Uterus (tissue), 4 donors: ENCODE measurements around the gene SMAD6. TPM values are rescaled to one million over a fixed set of nuclear protein-coding genes. Genes with fewer than 3 reads are reported as not detected.

Source experiments
- DNase-seq, 2 donors: peaks; one replicate each; pipeline ENCODE4 v3.0.0-alpha.2; 2019 to 2020
- H3K27ac ChIP-seq, 2 donors: fragments of 200-600 bp; sonication (generic); 1 replicate in 1 of 2; 2 replicates in 1 of 2; pipeline ENCODE4 v1.5.1; 2016 to 2018
- H3K27me3 ChIP-seq, 2 donors: fragments of 200-600 bp; sonication (generic); one replicate each; pipeline ENCODE4 v1.5.1; 2018 to 2019; ENCODE audit warnings: control low read depth in 1 of 2
- H3K36me3 ChIP-seq, 2 donors: fragments of 200-600 bp; sonication (generic); one replicate each; pipeline ENCODE4 v1.5.1; 2019; ENCODE audit warnings: control low read depth in 1 of 2
- H3K4me1 ChIP-seq, 2 donors: fragments of 200-600 bp; sonication (generic); one replicate each; pipeline ENCODE4 v1.5.1; 2018 to 2019; ENCODE audit warnings: control low read depth in 1 of 2
- H3K4me3 ChIP-seq, 2 donors: fragments of 200-600 bp; sonication (generic); 1 replicate in 1 of 2; 2 replicates in 1 of 2; pipeline ENCODE4 v1.5.1; 2018 to 2019; ENCODE audit warnings: mild to moderate bottlenecking in 1 of 2
- H3K9me3 ChIP-seq, 2 donors: fragments of 200-600 bp; sonication (generic); one replicate each; pipeline ENCODE4 v1.5.1; 2019; ENCODE audit warnings: control low read depth in 1 of 2
- POLR2A ChIP-seq, 2 donors: fragments of 450-650 bp; IDR thresholded peaks; one replicate each; pipeline ENCODE4 v1.6.1; 2016; ENCODE audit warnings: antibody characterized with exemption in 2 of 2, mild to moderate bottlenecking in 1 of 2, moderate library complexity in 1 of 2
- intact Hi-C: fragments of 100-400 bp; cut with DNase I; formaldehyde crosslinking; loops from one replicate; pipeline ENCODE4 v1.15.1; 2023; ENCODE audit warnings: low total_unique reads
- total RNA-seq, 4 donors: library from RNA; depleted of rRNA in 3 of 4; stranded (reverse); fragments of >200 nt in 3 of 4; gene quantifications; one replicate each; pipeline versions ENCODE4 v1.1.0 to v1.2.4, GENCODE V29; 2014 to 2023
- TF ChIP-seq, protein P1 (sequence below), 4 experiments: fragments of 200-600 bp in 2 of 4; fragments of 450-650 bp in 2 of 4; sonication (generic) in 2 of 4; IDR thresholded peaks; one replicate each; pipeline ENCODE4 v1.5.1; 2016 to 2019; ENCODE audit warnings: antibody characterized with exemption in 4 of 4, mild to moderate bottlenecking in 2 of 4, moderate library complexity in 1 of 4
- donor health status: DM: yes; HTN: yes; CAD: no.

SMAD6 gene
- total RNA-seq, 4 donors from 2014 or later = 9.4 to 30.1 (median 19.1) TPM

DNA sequence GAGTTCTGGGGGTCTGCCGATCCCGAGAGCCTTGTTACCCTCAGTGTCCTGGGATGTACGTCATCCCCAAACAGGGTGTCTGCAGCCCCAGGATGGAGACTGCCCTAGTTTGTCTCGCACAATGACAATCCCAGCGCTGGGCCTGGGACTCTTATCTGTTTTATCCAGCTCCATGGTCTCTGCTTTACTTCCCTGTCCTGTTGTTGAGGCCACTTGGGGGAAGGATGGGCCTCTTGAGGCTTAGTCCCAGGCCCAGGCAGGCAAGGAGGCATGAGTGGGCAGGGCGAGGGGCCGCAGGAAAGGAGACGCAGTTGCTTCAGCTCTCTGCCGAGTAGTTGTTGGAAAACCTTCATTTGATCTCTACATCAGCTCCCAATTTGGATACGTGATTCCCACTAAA, 17.4 kb downstream of the SMAD6 start:
- Histone ChIP-seq H3K27ac (no peak overlapping the region), H3K4me1 (peaks cover 0 to 4% of the 10 kb centered on the region in 2 donors)

DNA sequence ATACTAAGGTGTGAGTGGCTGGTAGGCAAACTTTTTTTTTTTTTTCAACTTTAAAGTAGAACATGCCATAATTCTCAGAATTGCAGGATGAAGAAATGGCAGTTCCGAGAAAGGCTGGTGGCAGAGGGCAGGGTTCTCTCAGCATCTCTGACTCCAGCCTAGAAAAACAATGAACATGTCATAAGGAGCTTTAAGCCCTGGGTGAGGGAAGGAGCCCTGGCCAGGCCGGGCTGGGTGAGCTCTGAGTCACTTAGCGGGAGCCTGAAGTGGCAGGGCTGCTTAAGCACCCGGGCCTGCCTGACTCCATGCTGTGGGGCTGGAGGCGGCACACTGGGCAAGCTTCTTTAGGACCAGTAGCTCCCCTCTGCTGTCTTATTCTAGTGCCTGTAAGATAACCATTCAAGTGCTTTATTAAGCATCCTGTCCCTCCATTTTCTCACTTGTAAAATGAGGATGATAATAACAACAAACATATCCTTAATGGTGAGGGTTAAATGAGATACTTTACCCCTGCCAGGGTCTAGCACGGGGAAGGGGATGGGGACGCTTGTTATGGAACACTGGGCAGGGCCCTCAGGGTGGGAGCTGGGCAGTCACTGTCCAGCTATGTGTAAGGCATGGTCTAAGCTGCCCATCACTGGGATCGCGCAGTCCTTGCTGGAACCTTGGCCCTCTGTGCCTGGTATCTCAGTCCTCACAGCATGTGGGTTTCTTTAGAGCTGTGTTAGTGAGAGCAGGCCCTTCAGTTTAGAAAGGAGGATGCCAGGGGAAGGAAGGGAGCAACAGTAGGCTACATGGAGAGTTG, 18.4 kb downstream of the SMAD6 start:
- no peaks in the 10 kb centered on the region for H3K9me3 ChIP-seq
- TF ChIP-seq, protein P1, sequence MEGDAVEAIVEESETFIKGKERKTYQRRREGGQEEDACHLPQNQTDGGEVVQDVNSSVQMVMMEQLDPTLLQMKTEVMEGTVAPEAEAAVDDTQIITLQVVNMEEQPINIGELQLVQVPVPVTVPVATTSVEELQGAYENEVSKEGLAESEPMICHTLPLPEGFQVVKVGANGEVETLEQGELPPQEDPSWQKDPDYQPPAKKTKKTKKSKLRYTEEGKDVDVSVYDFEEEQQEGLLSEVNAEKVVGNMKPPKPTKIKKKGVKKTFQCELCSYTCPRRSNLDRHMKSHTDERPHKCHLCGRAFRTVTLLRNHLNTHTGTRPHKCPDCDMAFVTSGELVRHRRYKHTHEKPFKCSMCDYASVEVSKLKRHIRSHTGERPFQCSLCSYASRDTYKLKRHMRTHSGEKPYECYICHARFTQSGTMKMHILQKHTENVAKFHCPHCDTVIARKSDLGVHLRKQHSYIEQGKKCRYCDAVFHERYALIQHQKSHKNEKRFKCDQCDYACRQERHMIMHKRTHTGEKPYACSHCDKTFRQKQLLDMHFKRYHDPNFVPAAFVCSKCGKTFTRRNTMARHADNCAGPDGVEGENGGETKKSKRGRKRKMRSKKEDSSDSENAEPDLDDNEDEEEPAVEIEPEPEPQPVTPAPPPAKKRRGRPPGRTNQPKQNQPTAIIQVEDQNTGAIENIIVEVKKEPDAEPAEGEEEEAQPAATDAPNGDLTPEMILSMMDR (IDR thresholded peaks at IDR 0.05) = no peak
- no peak for TF ChIP-seq POLR2A (IDR thresholded peaks at IDR 0.05)
- H3K27ac ChIP-seq = no peak overlapping the region
- peak in 1 of 2 donors; percentile 25 for DNase-seq
- no peak overlapping the region for H3K4me3 ChIP-seq
- intact Hi-C loops = no loop called here
- H3K27me3 ChIP-seq = no peaks in the 10 kb centered on the region
- H3K36me3 ChIP-seq = no peaks in the 10 kb centered on the region
- peaks cover 0 to 4% of the 10 kb centered on the region in 2 donors for H3K4me1 ChIP-seq

More for the DNA sequence above, 17.4 kb downstream of the SMAD6 start:
- no peak for DNase-seq
- Histone ChIP-seq H3K9me3 (no peaks in the 10 kb centered on the region), H3K36me3 (no peaks in the 10 kb centered on the region), H3K4me3 (no peak overlapping the region), H3K27me3 (no peaks in the 10 kb centered on the region)
- intact Hi-C loops = no loop called here
- TF ChIP-seq POLR2A (IDR thresholded peaks at IDR 0.05) = no peak
- TF ChIP-seq, protein P1 (IDR thresholded peaks at IDR 0.05) = no peak

DNA sequence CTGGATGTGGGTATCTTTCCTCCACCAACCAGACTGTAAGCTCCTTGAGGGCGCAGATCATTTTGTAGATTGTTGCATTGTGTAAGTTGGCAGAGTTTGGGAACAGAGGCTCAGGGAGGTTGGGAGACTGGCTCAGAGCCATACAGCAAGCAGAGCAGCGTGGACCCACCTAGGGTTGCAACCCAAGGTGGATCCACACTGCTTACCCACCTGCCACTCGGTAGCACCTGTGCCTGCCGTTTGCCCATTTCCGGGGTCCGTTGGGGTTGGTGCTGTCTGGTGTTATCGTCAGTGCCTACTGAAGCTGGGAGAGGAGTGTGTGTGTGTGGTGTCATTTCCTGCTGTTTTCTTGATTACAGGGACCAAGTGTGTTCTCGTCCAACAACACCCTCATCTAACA, 19.0 kb downstream of the SMAD6 start:
- intact Hi-C loops = no loop called here
- Histone ChIP-seq H3K4me1 (peaks cover 0 to 4% of the 10 kb centered on the region in 2 donors), H3K27ac (no peak overlapping the region), H3K4me3 (no peak overlapping the region), H3K27me3 (no peaks in the 10 kb centered on the region), H3K36me3 (no peaks in the 10 kb centered on the region), H3K9me3 (no peaks in the 10 kb centered on the region)
- TF ChIP-seq POLR2A (IDR thresholded peaks at IDR 0.05) = no peak
- TF ChIP-seq, protein P1 (IDR thresholded peaks at IDR 0.05) = no peak
- DNase-seq = no peak

DNA sequence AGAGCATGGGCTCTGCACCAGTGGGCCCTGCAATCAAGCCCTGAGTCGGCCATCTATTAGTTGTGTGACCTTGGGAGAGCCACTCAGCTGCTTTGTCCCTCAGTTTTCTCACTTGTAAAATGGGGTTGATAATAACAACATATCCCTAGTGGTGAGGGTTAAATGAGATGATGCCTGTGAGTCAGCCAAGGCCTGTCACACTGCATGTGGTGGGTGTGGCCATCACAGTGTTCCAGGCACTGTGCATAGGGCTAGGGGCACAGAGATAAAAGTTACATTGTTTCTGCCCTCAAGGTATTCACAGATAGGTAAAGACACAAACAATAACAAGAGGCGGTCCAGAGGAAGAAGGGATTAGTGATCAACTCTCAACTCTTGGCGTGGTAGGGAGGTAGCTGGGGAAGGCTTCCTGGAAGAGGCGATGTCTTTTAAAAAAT, 19.5 kb downstream of the SMAD6 start:
- Histone ChIP-seq H3K27ac (no peak overlapping the region), H3K27me3 (no peaks in the 10 kb centered on the region), H3K9me3 (no peaks in the 10 kb centered on the region), H3K4me1 (peaks cover 0 to 4% of the 10 kb centered on the region in 2 donors), H3K4me3 (no peak overlapping the region), H3K36me3 (no peaks in the 10 kb centered on the region)
- TF ChIP-seq POLR2A (IDR thresholded peaks at IDR 0.05) = no peak
- TF ChIP-seq, protein P1 (IDR thresholded peaks at IDR 0.05) = no peak
- intact Hi-C loops = no loop called here
- no peak for DNase-seq

DNA sequence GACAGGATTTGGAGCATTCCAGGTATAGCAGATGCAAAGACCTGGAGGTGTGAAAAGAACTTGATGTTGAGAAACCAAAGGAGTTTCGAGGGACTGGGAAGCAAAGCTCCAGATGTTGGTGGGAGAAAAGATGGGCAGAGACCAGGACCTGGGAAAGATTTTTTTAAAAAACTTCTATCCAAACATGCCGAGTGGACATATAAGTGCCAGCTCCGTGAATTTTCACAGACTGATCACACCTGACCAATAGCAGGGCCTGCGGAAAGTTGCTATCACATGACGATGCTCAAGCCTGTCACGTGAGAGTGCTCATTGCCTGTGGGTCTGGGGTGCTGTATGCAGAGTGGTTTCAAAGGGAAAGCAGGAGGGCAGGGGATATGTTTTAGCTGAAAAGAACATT, 19.9 kb downstream of the SMAD6 start:
- intact Hi-C loops = no loop called here
- Histone ChIP-seq H3K4me3 (no peak overlapping the region), H3K27ac (no peak overlapping the region), H3K27me3 (no peaks in the 10 kb centered on the region), H3K36me3 (no peaks in the 10 kb centered on the region), H3K9me3 (no peaks in the 10 kb centered on the region), H3K4me1 (peaks cover 0 to 1% of the 10 kb centered on the region in 2 donors)
- DNase-seq = no peak
- TF ChIP-seq POLR2A (IDR thresholded peaks at IDR 0.05) = no peak
- TF ChIP-seq, protein P1 (IDR thresholded peaks at IDR 0.05) = no peak
